ENCODE data around the gene COG2.

COG2 gene

GRCh38 chr1:230614121-230614520 is 28.2 kb upstream of the COG2 start:
- no peak overlapping the region for H3K4me3 ChIP-seq (replicated peaks; ENCODE audit: low read depth, low read length)
- DNase-seq (ENCODE audit: extremely low read depth, low read depth) = no peak
- no peak for TF ChIP-seq CTCF (IDR thresholded peaks at IDR 0.05; ENCODE audit: low read depth, low read length, missing control alignments)

GRCh38 chr1:230618537-230618936 is 23.7 kb upstream of the COG2 start:
- no peak overlapping the region for H3K4me3 ChIP-seq (replicated peaks; ENCODE audit: low read depth, low read length)
- DNase-seq (ENCODE audit: extremely low read depth, low read depth) = no peak
- TF ChIP-seq CTCF (IDR thresholded peaks at IDR 0.05; ENCODE audit: low read depth, low read length, missing control alignments) = no peak

- no peak overlapping the region for H3K4me3 ChIP-seq (replicated peaks; ENCODE audit: low read depth, low read length)
- TF ChIP-seq CTCF (IDR thresholded peaks at IDR 0.05; ENCODE audit: low read depth, low read length, missing control alignments) = no peak
- DNase-seq (ENCODE audit: extremely low read depth, low read depth) = no peak
Measured at GRCh38 chr1:230620649-230621323, 21.5 kb upstream of the COG2 start.

- DNase-seq (ENCODE audit: extremely low read depth, low read depth) = no peak
- no peak for TF ChIP-seq CTCF (IDR thresholded peaks at IDR 0.05; ENCODE audit: low read depth, low read length, missing control alignments)
Measured at GRCh38 chr1:230621324-230622030, 20.8 kb upstream of the COG2 start.

GRCh38 chr1:230622151-230622550 is 20.1 kb upstream of the COG2 start:
- no peak for DNase-seq (ENCODE audit: extremely low read depth, low read depth)
- H3K4me3 ChIP-seq (replicated peaks; ENCODE audit: low read depth, low read length) = no peak overlapping the region
- no peak for TF ChIP-seq CTCF (IDR thresholded peaks at IDR 0.05; ENCODE audit: low read depth, low read length, missing control alignments)

More at GRCh38 chr1:230621324-230622030, 20.8 kb upstream of the COG2 start:
- H3K4me3 ChIP-seq (replicated peaks; ENCODE audit: low read depth, low read length) = no peak overlapping the region

GRCh38 chr1:230624097-230624713 is 18.1 kb upstream of the COG2 start:
- no peak for DNase-seq (ENCODE audit: extremely low read depth, low read depth)
- no peak overlapping the region for H3K4me3 ChIP-seq (replicated peaks; ENCODE audit: low read depth, low read length)
- no peak for TF ChIP-seq CTCF (IDR thresholded peaks at IDR 0.05; ENCODE audit: low read depth, low read length, missing control alignments)
